Activated naive CD4-positive, alpha-beta T cell (primary cell): Measurements from ENCODE around the gene OPTN.
"Not testable (repeated sequence)": the region's sequence is repeated elsewhere in the genome, so short reads cannot be mapped to it uniquely, and the experiment has no call there.

Experiments
- DNase-seq, 4 experiments: peaks; one replicate each; lab custom pipeline; 2025; lab: John Stamatoyannopoulos, UW

OPTN gene

DNA sequence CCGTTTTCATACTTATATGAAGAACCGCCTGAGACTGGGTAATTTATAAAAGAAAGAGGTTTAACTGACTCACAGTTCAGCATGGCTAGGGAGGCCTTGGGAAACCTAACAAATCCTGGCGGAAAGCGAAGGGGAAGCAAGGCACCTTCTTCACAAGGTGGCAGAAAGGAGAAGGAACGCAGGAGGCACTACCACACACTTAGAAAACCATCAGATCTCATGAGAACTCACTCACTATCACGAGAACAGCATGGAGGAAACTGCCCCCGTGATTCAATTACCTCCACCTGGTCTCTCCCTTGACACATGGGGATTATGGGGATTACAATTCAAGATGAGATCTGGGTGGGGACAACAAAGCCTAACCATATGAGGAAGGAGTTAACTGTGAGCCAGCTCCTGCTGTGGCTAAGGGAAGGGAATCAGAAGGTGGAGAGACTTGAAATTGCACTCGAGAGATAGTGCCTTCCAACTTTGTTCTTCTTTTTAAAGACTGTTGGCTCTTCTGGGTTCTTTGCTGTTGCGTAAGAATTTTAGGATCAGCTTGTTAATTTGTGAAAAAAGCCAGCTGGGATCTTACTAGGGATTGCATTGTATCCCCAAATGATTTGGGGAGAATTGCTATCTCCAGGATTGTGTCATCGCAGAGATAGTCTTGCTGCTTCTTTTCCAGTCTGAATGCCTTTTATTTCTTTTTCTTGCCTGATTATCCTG lies 21.0 kb downstream of the OPTN start:
- DNase-seq: no peak

DNA sequence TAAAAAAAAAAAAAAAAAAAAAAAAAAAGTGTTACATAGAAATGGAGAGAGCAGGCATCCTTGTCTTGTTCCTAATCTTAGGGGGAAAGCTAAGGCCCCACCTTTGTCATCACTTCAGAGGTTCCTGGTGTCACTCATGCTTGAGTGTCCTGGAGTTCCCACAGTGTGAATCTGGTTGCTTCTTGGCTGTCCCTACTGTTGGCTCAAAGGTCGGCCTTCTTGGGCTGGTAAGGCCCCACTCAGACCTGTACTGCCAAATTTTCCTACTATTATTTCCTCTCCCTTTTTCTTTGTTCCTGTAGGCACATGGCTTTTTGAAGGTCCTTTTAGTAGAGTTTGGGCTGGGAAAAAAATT lies 21.5 kb downstream of the OPTN start:
- DNase-seq: no peak

DNA sequence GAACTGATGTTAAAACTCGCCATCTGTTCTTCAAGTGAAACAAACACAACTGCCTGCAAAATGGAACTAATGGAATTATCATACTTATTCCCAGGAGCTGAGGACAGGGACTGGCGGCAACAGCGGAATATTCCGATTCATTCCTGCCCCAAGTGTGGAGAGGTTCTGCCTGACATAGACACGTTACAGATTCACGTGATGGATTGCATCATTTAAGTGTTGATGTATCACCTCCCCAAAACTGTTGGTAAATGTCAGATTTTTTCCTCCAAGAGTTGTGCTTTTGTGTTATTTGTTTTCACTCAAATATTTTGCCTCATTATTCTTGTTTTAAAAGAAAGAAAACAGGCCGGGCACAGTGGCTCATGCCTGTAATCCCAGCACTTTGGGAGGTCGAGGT lies 36.7 kb downstream of the OPTN start:
- DNase-seq: no peak

DNA sequence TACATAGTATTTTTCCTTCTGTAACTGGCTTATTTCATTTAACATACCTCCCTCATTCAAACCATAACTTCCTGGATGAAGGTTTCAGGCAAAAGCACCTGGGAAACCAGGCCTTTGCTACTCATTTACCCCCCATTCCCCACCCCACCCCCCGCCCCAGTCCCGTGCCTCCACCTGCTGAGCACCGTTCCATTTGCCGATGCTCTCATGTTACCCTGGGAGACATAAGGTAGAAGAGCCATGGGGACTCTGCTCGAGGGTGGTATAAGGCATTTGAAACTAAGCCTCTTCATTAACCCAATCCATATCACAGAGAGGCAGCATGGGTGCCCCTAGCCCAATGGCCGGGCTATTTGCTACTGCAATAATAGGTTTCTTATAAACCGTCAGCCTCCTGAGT lies 39.2 kb downstream of the OPTN start:
- no peak for DNase-seq

DNA sequence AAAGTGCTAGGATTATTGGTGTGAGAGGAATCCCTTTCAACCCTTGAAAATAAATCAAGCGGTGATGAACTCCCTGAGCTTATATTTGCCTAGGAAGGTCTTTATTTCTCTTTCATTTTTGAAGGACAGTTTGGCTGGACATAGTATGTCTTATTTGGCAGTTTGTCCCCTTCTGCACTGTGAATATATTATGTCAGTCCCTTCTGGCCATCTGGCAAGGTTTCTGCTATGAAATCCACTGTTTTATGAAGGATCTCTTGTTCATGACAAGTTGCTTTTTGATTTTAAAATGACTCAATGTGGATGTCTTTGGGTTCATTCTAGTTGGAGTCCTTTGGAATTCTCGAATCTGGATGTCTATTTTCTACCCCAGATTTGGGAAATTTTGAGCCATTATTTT lies 39.7 kb downstream of the OPTN start:
- DNase-seq: no peak

DNA sequence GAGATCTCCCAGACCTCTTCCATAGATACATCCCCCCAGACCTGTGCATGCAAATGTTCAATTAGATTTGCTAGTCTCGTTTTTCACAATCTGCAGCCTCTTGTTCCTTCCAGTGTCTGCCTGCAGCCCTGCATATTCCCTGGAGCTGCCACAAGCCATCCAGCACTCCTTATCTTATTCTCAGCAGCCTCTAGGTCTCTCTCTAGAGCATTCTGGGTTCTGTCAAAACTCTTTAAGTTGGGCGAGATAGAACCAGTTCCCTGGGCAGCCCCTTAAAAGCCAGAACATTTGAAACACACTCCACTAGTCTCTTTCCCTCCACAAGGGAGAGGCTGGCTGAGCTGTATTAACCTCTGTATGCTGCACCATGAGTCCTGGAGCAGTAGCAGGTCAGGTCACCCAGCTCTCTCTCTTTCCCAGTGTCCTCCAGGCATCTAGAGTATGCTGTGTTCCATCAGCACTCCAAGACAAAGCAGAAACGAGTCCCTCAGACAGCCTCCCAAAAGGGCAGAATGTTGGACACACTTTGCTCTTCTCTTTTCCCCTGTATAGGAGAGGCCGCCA lies 40.7 kb downstream of the OPTN start:
- DNase-seq: no peak

DNA sequence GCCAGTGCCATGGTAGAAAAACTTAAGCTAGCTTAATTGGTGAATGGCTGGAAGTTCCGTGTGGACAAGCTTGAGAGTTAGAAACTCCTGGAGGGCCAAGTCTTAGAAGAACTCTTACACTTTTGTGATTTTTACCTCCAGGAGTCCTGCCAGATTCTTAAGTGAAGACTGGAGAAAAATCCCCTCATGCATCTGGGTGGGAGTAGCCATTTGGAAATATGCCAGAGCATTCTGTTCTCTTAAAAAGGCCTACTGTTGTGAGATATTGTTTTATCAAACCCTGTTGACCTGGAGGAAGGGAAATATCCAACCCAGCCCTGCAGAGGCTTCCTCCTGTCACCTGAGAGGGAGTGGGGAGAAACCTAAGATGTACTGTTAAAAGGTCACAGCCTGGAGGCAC lies 43.8 kb downstream of the OPTN start:
- no peak for DNase-seq

DNA sequence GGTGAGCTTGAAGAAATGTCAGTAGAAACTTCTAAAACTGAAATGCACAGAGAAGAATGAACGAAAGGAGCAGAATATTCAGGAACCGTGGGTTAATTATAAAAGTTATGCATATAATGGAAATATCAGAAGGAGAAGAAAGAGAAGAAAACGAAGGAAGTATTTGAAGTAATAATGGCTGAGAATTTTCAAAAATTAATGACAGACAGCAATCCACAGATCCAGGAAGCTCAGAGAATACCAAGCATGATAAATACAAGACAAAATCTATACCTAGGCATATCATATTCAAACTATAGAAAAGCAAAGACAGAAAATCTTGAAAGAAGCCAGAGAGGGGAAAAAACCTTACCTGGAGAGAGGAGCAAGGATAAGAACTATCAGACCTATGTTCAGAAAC lies 44.9 kb downstream of the OPTN start:
- DNase-seq: no peak

DNA sequence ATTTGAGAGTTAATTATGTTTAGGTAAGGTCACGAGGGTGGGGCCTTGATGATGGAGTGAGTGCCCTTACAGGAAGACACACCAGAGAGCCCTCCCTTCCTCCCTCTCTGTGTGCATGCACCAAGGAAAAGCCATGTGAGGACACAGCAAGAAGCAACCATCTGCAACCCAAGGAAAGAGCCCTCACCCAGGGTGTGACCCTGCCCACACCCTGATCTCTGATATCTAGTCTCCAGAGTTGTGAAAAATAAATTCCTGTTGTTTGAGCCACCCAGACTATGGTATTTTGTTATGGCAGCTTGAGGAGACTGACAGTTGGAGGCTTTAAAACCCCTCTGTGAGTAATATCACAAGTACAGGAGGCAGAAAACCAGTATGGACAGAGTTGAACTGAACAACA lies 46.4 kb downstream of the OPTN start:
- no peak for DNase-seq

DNA sequence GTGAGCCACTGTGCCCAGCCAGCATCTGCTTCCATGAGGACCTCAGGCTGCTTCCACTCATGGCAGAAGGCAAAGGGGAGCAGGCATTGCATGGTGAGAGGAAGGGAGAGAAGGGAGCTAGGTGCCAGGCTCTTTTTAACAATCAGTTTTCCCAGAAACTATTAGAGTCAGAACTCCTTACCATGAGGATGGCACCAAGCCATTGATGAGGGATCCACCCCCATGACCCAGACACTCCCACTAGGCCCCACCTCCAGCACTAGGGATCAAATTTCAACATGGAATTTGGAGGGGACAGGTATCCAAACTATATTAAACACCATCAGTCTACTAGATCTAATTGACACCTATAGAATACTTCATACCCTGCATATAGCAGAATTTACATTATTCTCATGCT lies 47.2 kb downstream of the OPTN start:
- no peak for DNase-seq

DNA sequence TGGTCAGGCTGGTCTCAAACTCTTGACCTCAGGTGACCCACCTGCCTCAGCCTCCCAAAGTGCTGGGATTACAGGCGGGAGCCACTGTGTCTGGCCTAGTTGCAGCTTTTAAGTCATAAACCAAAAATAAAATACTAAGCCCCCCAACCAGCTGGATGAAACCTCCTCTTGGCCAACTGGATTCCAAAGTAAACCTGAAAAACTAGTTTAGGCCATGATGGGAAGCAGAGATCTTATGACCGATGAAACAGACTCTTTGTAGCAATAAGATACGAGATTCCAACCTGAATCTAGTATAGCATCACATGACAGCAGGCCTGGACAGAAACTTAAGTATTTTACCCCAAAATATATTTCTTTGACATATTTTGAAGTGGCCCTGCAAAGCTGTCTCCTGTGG lies 52.3 kb downstream of the OPTN start:
- no peak for DNase-seq

DNA sequence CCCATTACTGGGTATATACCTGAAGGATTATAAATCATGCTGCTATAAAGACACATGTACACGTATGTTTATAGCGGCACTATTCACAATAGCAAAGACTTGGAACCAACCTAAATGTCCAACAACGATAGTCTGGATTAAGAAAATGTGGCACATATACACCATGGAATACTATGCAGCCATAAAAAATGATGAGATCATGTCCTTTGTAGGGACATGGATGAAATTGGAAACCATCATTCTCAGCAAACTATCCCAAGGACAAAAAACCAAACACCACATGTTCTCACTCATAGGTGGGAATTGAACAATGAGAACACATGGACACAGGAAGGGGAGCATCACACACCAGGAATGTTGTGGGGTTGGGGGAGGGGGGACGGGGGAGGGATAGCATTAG lies 55.9 kb downstream of the OPTN start:
- DNase-seq: not testable (repeated sequence)

DNA sequence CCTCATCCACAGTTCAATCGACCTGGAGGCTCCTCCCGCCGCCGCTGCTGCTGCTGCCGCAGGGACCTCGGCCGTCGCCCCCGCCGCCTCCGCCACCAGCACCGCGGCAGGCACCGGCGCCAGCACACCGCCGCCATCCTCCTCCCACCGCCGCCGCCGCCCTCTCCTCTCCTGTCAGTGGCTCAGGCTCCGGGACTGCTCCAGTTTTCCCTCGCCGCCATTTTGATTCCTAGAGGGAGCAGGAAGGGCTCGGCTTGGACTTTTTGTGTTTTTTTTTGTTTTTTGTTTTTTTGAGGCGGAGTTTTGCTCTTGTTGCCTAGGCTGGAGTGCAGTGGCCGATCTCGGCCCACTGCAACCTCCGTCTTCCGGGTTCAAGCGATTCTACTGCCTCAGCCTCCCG lies 58.4 kb downstream of the OPTN start:
- peak in 1 of 4 experiments; percentile 14 for DNase-seq

DNA sequence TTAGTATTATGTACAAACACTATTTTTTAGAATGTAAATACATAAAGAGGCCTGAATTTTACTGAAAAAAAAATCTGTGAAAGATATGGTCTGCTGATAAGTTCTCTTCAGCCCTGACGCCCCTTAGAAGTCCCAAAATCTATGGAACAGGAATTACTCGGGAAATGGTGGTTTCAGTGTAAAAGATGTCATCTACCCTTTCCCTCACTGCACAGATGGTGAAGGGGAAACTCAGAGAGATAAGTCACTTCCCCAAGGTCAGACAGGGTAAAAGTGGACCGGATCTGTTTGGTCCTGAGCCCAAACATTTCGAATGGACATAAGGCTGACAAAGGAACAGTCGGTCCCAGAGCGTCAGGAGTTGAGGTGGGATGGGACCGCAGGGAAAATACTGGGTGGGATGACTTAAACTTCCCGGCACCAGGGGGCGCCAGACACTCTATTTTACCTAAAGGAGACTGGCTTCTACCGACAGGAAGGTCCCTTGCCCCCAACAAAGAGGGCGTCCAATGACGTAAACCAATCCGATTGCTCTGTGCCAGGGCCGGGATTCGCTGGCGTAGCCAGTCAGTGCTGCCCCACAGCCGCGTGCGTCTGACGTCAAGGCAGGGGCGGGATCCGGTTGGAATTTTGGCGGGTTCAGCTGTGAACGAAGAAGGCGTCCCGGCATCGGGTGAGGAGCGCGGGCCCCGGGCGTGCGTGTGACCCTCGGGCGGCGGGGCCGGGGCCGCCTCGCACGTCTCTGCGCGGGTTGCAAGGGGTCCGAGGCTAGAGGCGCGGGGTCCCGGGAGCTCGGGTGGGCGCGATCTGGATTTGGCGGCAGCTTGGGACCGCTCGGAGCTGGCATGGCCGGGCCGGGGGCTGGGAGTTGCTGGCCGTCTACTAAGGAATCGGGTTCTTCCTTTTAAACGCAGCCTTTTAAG lies 61.2 kb downstream of the OPTN start, which contains the start of gene MCM10:
Gene MCM10, plus strand, starts transcription at position 625 of the 923 bp plus-strand sequence. CDS start 2,645 bp downstream, outside the sequence.
- peak; percentile 92 to 96 (median 93) for DNase-seq

DNA sequence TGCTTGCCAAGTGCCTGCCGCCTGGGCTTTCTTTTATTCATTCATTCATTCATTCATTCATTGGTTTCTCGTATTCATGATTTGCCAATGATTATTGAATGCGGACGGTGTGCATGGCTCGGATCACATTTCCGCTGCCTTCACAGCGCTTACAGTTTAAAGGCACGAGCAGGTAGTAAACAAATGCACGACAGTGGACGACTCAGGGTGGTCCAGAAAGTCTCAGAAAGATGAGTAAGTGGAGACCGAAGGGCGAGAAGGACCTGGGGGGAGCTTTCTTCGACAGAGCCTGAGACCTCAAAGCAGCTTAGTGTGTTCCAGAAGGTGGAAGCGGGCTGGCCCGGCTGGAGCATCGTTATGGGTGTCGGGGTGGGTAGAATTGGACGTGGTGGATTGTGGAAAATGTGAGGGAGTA lies 61.9 kb downstream of the OPTN start:
- no peak for DNase-seq

DNA sequence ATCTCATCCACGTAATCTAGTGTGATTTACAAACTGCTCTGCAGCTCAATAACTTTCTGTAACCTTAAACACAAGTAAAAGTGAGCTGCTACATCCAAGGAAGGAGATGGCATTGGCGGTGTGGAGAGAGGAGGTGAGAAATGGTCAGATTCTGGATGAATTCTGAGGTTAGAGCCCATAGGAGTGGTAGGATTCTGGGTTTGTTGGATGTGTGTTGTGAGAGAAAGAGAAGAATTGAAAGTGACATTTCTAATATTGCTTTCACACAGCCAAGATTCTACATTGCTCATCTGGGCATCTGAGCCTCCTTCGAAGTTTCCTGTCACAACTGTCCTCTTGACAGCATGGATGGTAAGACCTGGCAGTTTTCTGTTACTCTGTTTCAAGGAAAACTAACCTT lies 63.9 kb downstream of the OPTN start:
- DNase-seq: no peak

DNA sequence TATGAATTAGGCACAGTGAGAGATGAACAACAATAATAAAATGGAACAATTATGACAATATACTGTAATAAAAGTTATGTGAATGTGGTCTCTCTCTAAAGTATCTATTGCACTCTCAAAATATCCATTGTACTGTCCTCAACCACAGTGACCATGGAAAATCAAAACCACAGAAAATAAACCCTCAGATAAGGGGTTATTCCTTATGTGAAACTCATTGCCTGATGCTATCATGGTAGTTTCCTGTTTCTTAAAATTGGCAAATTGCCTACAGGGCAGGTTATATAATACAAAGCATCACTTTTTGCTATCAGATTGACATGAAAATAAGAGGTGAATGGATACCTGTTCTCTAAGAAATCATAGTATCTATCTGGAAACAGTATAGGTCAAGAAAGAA lies 65.2 kb downstream of the OPTN start:
- no peak for DNase-seq

DNA sequence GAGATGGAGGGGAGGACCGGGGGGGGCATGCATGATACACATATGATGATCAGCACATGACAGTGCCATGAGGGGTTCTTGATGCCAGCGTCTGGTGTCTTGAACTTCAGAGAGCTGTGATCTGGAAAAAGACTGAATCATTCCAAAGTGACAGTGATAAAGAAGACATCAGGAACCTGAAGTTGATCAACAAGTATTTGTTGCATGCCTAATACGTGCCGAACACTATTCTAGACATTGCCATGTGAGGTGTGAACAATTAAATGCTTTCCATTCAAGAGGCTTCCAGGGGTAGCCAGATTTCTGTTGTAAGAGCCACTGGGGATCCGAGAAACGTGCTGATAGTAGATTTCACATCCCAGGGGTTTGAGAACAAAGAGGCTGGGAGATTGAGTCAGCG lies 67.6 kb downstream of the OPTN start:
- no peak for DNase-seq

DNA sequence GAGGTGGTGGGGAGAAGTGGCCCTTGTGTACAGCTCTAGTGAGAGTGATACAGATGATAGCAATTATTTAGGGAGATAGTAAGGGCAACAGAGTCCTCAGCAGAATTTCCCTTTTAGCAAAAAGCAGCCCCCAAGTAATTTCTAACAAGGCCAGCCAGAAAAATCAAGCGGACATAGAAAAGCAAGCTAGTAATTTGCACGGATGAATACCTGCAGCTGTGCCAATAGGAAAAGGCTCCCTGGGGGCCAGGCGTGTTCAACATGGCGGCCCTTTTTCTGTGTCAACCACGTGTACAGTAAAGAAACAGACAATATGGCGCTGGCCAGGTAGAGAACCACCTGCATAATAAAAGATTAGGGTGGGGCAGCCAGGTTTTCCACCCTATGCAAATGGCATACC lies 68.8 kb downstream of the OPTN start:
- DNase-seq: no peak

DNA sequence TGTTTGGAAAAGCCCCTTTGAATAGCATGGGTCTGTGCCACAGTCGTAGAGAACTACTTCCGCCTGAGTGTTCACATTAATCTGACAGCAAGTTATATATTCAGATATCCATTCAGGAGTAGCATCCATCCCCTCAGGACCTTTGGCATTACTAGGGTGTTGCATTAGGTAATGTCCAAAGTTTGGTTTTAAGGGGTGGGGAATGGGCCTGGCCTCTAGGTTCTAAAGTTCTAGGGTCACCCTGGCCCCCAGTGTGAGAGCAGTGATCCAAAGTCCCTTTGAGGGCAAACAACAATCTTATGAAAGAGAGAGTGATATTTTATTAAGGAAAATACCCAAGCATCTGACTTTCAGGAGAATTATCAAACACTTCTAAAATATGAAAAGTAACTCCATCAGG lies 73.7 kb downstream of the OPTN start:
- DNase-seq: no peak

DNA sequence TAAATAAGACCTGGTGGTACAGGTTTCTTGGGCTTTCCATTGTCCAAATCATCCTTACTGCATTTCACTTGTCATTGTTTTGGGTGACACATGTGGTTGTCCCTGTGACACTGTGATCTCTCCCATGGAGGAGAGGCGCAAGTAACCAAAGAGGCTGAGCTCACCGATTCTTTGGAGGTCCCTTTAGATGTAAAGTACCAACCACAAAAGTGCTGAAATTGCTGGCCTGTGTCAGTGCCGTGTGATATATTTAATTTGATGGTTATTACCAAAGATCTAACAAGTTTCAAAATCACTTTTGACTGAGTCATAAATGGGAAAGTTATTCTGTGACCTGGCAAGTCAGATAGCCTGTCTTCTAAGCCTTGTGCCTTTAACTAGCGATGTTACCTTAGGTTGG lies 80.8 kb downstream of the OPTN start:
- no peak for DNase-seq

DNA sequence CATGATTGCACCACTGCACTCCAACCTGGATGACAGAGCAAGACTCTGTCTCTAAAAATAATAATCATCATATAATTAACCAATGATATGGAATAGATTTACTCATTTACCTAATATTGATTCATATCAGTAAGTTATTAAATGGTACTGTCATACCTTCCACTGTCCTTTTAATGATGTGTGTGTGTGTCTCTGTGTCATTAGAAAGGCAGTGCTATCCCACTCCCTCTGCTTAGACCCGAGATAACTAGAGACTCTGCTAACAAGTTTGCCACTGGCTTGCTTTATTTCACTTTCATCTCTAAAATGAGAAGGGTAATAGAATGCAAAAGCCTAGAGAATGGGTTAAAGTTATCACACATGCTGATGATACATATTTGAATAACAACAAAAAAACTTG lies 82.5 kb downstream of the OPTN start:
- DNase-seq: no peak

DNA sequence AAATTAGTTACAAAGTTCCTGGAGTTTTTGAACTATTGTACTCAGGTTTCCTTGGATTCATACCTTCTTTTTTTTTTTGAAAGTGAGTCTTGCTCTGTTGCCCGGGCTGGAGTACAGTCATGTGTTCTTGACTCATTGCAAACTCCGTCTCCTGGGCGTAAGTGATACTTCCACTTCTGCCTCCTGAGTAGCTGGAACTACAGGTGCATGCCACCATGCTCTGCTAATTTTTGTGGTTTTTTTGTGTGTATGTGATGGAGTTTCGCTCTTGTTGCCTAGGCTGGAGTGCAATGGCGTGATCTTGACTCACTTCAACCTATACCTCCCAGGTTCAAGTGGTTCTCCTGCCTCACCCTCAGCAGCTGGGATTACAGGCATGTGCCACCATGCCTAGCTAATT lies 83.7 kb downstream of the OPTN start:
- no peak for DNase-seq
